Right lung (tissue), 5 donors: ENCODE data around the gene POU2F2. TPM values are rescaled to one million over a fixed set of nuclear protein-coding genes. Genes with fewer than 3 reads are reported as not detected.

Experiments
- DNase-seq, 2 donors: peaks; one replicate each; pipeline ENCODE4 v3.0.0-alpha.2; 2013
- polyA plus RNA-seq, 5 donors: library from polyadenylated mRNA; unstranded; fragments of 120-200 nt; gene quantifications; one replicate each; pipeline versions ENCODE4 v1.2.1 to v1.2.3, GENCODE V29; 2013; ENCODE audit warnings: inconsistent platforms in 1 of 5, low replicate concordance in 1 of 5; ENCODE audit not compliant: insufficient read length in 5 of 5, insufficient read depth in 1 of 5

POU2F2 gene
- polyA plus RNA-seq, 5 donors, result 1.1 to 1.7 (median 1.5) TPM

DNA sequence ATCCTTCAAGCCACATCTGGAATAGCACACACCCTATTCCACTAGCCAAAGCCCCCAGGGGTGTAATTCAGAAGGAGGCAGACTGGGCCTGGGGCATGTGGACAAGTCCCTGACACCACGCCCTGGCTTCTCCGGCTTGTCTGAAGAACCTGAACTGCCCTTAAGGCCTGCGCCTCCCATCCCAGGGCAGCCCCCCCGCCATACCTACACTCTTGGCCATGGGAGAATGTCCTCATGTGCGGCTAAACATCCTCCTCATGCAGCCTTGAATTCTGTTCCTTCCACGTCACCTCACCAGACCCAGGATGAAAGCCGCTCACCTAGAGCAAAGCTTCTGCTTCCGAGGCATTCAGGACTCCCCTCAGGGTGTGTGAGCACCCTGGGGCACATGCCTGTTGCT lies 24.3 kb upstream of the POU2F2 start:
- no peak for DNase-seq

DNA sequence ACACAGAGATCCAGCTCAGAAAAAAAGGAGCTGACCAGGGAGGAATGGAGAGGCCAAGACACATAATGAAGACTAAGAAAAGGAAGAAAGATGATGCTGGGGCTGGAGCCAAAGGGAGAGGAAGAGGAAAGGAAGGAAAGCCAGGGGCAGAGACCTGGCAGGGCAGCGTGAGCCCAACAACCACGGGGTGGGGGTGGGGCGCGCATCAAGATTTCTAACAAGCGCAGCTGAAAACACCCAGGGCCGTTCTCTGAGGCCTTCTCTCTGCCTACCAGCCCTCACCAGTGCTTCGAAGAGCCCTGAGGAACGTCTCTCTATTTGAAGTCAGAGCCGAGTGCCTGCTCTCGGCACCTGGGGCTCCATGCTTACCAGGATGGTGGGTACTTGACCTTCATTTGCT lies 23.6 kb upstream of the POU2F2 start:
- DNase-seq, result no peak

GRCh38 chr19:42154471-42155323 lies 22.5 kb upstream of the POU2F2 start:
- no peak for DNase-seq

GRCh38 chr19:42153672-42154433 lies 21.6 kb upstream of the POU2F2 start:
- DNase-seq, result no peak

GRCh38 chr19:42152910-42153671 lies 20.8 kb upstream of the POU2F2 start:
- no peak for DNase-seq

- DNase-seq, result no peak
These were observed 19.8 kb upstream of the POU2F2 start for GRCh38 chr19:42151782-42152684.

GRCh38 chr19:42150911-42151361 lies 18.7 kb upstream of the POU2F2 start:
- DNase-seq, result no peak

DNA sequence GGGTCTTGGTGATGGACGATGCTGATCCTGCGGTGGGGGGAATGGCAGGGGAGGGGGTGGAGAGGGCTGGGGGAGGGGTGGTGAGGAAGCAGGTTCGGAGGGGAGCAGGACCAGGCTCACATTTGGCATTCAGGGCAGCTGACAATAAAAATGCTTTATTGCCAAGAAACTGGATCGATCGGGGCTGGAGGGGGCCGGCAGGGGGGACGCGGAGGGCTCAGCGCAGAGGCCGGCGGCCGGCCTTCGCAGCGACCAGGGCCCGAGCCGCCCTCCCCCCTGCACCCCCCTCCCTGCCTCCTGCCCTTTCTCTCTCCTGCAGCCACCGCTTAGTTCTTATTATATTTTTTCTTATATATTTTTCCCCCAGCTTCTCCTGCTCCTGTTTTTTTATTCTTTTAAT lies 18.1 kb upstream of the POU2F2 start:
- no peak for DNase-seq

- DNase-seq, result no peak
These were observed 17.4 kb upstream of the POU2F2 start for GRCh38 chr19:42149447-42150202.

GRCh38 chr19:42148266-42148665 lies 16.0 kb upstream of the POU2F2 start:
- no peak for DNase-seq

- peak in 1 of 2 donors; percentile 20 for DNase-seq
These were observed 11.3 kb upstream of the POU2F2 start for GRCh38 chr19:42143341-42144234.

DNA sequence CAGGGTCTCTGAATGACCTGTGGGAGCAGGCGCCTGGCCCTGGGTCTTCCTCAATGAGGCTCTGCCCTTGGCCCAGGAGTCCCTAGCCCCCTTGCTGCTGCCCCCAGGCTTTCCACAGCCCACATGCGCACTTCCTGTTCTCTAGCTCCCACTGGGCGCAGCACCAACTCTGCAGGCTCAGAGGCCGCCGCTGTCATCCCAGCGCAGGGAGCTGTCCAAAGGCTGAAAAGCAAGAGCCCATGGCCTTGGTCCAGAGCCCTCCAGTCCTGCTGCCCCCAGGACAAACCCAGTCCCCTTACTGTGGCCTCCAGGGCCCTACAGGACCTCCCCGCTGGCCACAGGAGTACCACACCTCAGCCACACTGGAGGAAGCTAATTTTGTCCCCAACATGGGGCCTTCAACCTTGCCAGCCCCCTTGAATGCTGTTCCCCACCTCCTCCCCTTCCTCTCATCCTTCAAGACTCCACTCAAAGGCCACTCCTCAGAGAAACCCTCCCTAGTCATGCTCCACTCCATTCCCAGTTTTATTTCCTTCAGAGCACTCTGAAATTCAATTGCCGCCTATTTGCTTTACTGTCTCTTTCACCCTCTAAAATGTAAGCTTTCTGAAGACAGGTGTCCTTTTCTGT lies 8.0 kb upstream of the POU2F2 start:
- peak; percentile 67 to 78 for DNase-seq

- no peak for DNase-seq
These were observed 2.4 kb upstream of the POU2F2 start for GRCh38 chr19:42134535-42135070.

- DNase-seq, result peak; percentile 36 to 51
These were observed 744 bp upstream of the POU2F2 start for GRCh38 chr19:42132851-42133528.

GRCh38 chr19:42131149-42132029 lies 857 bp downstream of the POU2F2 start:
- DNase-seq, result no peak

- no peak for DNase-seq
These were observed 2.0 kb downstream of the POU2F2 start for GRCh38 chr19:42130254-42130573.
